NCI-H2107 treated with DMSO at 0.1 percent for 48 hours (cell line): ENCODE results near the gene CCDC85A.

Experiments
- DNase-seq: peaks from one replicate; lab custom pipeline; 2025; ENCODE audit not compliant: unreplicated experiment; lab: John Stamatoyannopoulos, UW

Gene CCDC85A

GRCh38 chr2:56348392-56349210 lies 164.8 kb downstream of the CCDC85A start:
- DNase-seq = no peak

GRCh38 chr2:56357655-56358295 lies 174.0 kb downstream of the CCDC85A start:
- DNase-seq = no peak

- no peak for DNase-seq
Observed at GRCh38 chr2:56361844-56362243, 178.1 kb downstream of the CCDC85A start.

- no peak for DNase-seq
Observed at GRCh38 chr2:56364902-56365301, 181.1 kb downstream of the CCDC85A start.

- no peak for DNase-seq
Observed at GRCh38 chr2:56369316-56369715, 185.5 kb downstream of the CCDC85A start.

GRCh38 chr2:56372071-56372656 lies 188.4 kb downstream of the CCDC85A start:
- no peak for DNase-seq

GRCh38 chr2:56375251-56375650 lies 191.5 kb downstream of the CCDC85A start:
- DNase-seq = no peak

- DNase-seq = no peak
Observed at GRCh38 chr2:56376699-56377665, 193.2 kb downstream of the CCDC85A start.

- DNase-seq = no peak
Observed at GRCh38 chr2:56379066-56379465, 195.3 kb downstream of the CCDC85A start.

GRCh38 chr2:56380861-56381260 lies 197.1 kb downstream of the CCDC85A start:
- no peak for DNase-seq

- DNase-seq = no peak
Observed at GRCh38 chr2:56382466-56382865, 198.7 kb downstream of the CCDC85A start.

GRCh38 chr2:56386657-56387056 lies 202.9 kb downstream of the CCDC85A start:
- no peak for DNase-seq

GRCh38 chr2:56390644-56391043 lies 206.9 kb downstream of the CCDC85A start:
- no peak for DNase-seq

GRCh38 chr2:56410140-56410539 lies 226.3 kb downstream of the CCDC85A start:
- no peak for DNase-seq

- DNase-seq = no peak
Observed at GRCh38 chr2:56416500-56417176, 232.8 kb downstream of the CCDC85A start.
